ENCODE results near the gene CLNK. TPM values are rescaled to one million over a fixed set of nuclear protein-coding genes. Genes with fewer than 3 reads are reported as not detected.

The CLNK gene
- total RNA-seq, 1 experiment from 2014 or later, result not detected

DNA sequence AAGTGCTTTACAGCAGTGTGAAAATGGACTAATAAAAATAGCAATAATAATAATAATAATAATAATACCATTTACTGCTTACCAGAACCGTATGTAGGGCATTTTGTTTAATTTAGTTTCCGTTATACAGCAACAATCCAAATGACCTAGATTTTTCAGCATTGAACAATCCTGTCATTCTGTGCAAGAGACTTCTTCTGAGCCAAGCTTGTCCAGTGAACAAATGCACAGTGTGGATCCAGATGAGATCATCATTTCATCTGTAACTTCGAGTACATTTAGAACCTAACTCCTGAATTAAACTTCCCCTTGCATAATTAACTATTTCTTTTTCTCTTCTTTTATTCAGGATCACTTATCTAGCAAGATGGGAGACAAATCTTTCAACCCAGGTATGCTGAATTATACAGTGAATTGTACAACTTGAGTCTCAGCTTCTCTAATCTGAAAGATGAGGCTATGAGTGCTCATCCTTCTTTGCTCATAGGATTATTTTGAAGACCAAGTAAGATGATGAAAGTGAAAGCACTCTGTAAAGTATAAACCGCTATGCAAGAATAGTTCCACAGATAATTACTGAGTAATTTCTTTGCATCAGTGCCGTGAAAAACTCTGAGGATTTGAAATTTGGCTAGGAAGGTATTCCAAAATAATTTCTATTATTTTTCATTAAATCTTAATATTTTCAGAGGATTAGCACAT is 6.6 kb downstream of the CLNK start:
- Histone ChIP-seq H4K5ac (ENCODE audit: insufficient read length, low read depth, low read length) (no peak overlapping the region), H2BK12ac (ENCODE audit: insufficient read length, low read depth, low read length) (no peak overlapping the region), H3K14ac (ENCODE audit: insufficient read depth, low read length) (no peak overlapping the region), H3K18ac (ENCODE audit: insufficient read length, low read depth, low read length) (no peak overlapping the region), H3K4me2 (ENCODE audit: insufficient read depth, insufficient read length, low read length) (no peak overlapping the region), H4K20me1 (ENCODE audit: control insufficient read depth, insufficient read depth, insufficient read length) (no peaks in the 10 kb centered on the region), H4K91ac (ENCODE audit: insufficient read length, low read depth, low read length) (no peak overlapping the region), H3K27me3 (ENCODE audit: insufficient read depth, low read length) (no peaks in the 10 kb centered on the region), H2AK5ac (ENCODE audit: insufficient read length, low read length) (no peak overlapping the region), H3K56ac (ENCODE audit: insufficient read length, low read depth, low read length) (no peak overlapping the region), H2AFZ (ENCODE audit: low read length) (no peak overlapping the region), H3T11ph (ENCODE audit: low read length) (no peak overlapping the region), H3K23me2 (ENCODE audit: insufficient read length, low read depth, low read length, poor library complexity, severe bottlenecking) (no peaks in the 10 kb centered on the region), H3K79me2 (ENCODE audit: insufficient read depth, low read length) (no peaks in the 10 kb centered on the region), H2BK120ac (ENCODE audit: low read depth, low read length, poor library complexity, severe bottlenecking) (no peak overlapping the region), H2BK15ac (ENCODE audit: low read depth, low read length) (no peak overlapping the region), H3K27ac (ENCODE audit: insufficient read length, low read depth, low read length) (no peak overlapping the region), H3K23ac (ENCODE audit: insufficient read length, low read depth, low read length) (no peak overlapping the region), H3K9ac (ENCODE audit: extremely low read depth, insufficient read length, low read length) (no peak overlapping the region), H3K4me1 (ENCODE audit: insufficient read depth, low read length) (no peaks in the 10 kb centered on the region), H3K9me3 (ENCODE audit: control insufficient read depth, low read depth, low read length) (no peaks in the 10 kb centered on the region), H3K4ac (ENCODE audit: low read depth, low read length) (no peak overlapping the region), H2BK5ac (ENCODE audit: insufficient read length, low read length) (no peak overlapping the region), H2BK20ac (ENCODE audit: low read depth, low read length, poor library complexity, severe bottlenecking) (no peak overlapping the region), H4K8ac (replicated peaks; ENCODE audit: insufficient read length, low read depth, low read length) (no peak overlapping the region), H3K79me1 (ENCODE audit: insufficient read depth, low read depth, low read length, poor library complexity, severe bottlenecking) (no peaks in the 10 kb centered on the region)
- no peak for DNase-seq
- Mint-ChIP-seq H3K9me3 (no peaks in the 10 kb centered on the region), H3K4me1 (no peaks in the 10 kb centered on the region), H3K27ac (no peak overlapping the region), H3K36me3 (ENCODE audit: insufficient read depth in 1 of 3, low read depth in 3 of 3) (no peaks in the 10 kb centered on the region), H3K27me3 (ENCODE audit: low read depth) (no peaks in the 10 kb centered on the region), H3K4me3 (no peak overlapping the region)
- TF ChIP-seq CTCF (conservative IDR thresholded peaks at IDR 0.05), result no peak
- WGBS (ENCODE audit: extremely low coverage, insufficient read length, low lambda C conversion rate), result no CpG with 5 or more reads among the region's 5 CpGs

All from H9 (cell line).